ENCODE data around the gene DIO2. TPM values are rescaled to one million over a fixed set of nuclear protein-coding genes. Genes with fewer than 3 reads are reported as not detected.

DIO2 gene
- total and polyA plus RNA-seq, 9 of the 15 experiments (the other 6 are each of a cell fraction or from before 2014, with no cell fraction given), result not detected

GRCh38 chr14:80231702-80232101, 20.4 kb upstream of the DIO2 start (continued):
- TF ChIP-seq SIX5 (IDR thresholded peaks at IDR 0.05; ENCODE audit: borderline replicate concordance in 1 of 2, insufficient read depth in 1 of 2, low read depth in 1 of 2, low read length in 2 of 2) (no peak), ZNF134 (CRISPR knock-in tag; conservative IDR thresholded peaks at IDR 0.05) (no peak), CREM (IDR thresholded peaks at IDR 0.05; ENCODE audit: low read depth) (no peak), ZNF197 (CRISPR knock-in tag; IDR thresholded peaks at IDR 0.05; ENCODE audit: low read depth) (no peak), TCF7 (IDR thresholded peaks at IDR 0.05; ENCODE audit: borderline replicate concordance) (no peak), PBX2 (CRISPR knock-in tag; IDR thresholded peaks at IDR 0.05; ENCODE audit: low read depth) (no peak), PBX2 (tag; conservative IDR thresholded peaks at IDR 0.05; ENCODE audit: low read depth) (no peak), MIER1 (IDR thresholded peaks at IDR 0.05; ENCODE audit: low read depth) (no peak)

- ATAC-seq, result no peak
- no peak for DNase-seq (ENCODE audit: extremely low read depth in 1 of 4, low spot score in 3 of 4)
- CTCF ChIA-PET (ENCODE audit: low intra/inter-chr PET ratio), result no interaction called here
- Histone ChIP-seq H3K9me3 (replicated peaks; ENCODE audit: control insufficient read depth, insufficient read depth, low read depth, low read length) (no peaks in the 10 kb centered on the region), H3K27ac (ENCODE audit: extremely low read depth, low read depth, low read length) (no peak overlapping the region), H3K79me2 (ENCODE audit: control insufficient read depth, insufficient read depth, low read length) (no peaks in the 10 kb centered on the region), H4K20me1 (replicated peaks; ENCODE audit: control insufficient read depth, insufficient read depth, low read length) (no peaks in the 10 kb centered on the region), H3K9ac (ENCODE audit: insufficient read depth in 1 of 2, low read depth in 2 of 2, low read length in 2 of 2) (no peak overlapping the region), H3K4me3 (no peak overlapping the region), H3K4me2 (ENCODE audit: insufficient read depth, low read length) (no peak overlapping the region), H3K27me3 (ENCODE audit: control insufficient read depth in 2 of 2, insufficient read depth in 2 of 2, low read length in 2 of 2) (no peaks in the 10 kb centered on the region), H3K9me1 (ENCODE audit: control insufficient read depth, insufficient read depth, low read length) (no peaks in the 10 kb centered on the region), H3K4me1 (replicated peaks in 1 of 2; ENCODE audit: control insufficient read depth in 2 of 2, insufficient read depth in 2 of 2, low read length in 2 of 2) (no peaks in the 10 kb centered on the region), H2AFZ (ENCODE audit: low read depth, low read length) (no peak overlapping the region), H3K36me3 (ENCODE audit: control insufficient read depth, insufficient read depth, low read length) (no peaks in the 10 kb centered on the region)
- in situ Hi-C loops (cut with MboI), result no loop called here
- 0% methylated on average over 3 of the region's 3 CpGs for WGBS (ENCODE audit: insufficient coverage, low coverage, missing lambda C conversion rate)
- no TSS peak for BruUV-seq (replicated peaks)
- intact Hi-C loops (cut with micrococcal nuclease), result no loop called here
- no peak for FAIRE-seq
- POLR2A ChIA-PET, result no interaction called here
- TF ChIP-seq NR2C2 (CRISPR knock-in tag; IDR thresholded peaks at IDR 0.05) (no peak), NR2C2 (tag; IDR thresholded peaks at IDR 0.05) (no peak), ZFP91 (CRISPR knock-in tag; IDR thresholded peaks at IDR 0.05) (no peak), E2F4 (CRISPR knock-in tag; IDR thresholded peaks at IDR 0.05; ENCODE audit: low read depth) (no peak), HNRNPK (IDR thresholded peaks at IDR 0.05; ENCODE audit: low read depth, low read length, poor library complexity, severe bottlenecking) (no peak), SIRT6 (IDR thresholded peaks at IDR 0.05; ENCODE audit: low read depth, low read length) (no peak), FIP1L1 (IDR thresholded peaks at IDR 0.05; ENCODE audit: low read depth, low read length, poor library complexity, severe bottlenecking) (no peak), NBN (IDR thresholded peaks at IDR 0.05; ENCODE audit: low read depth) (no peak)
Observed at GRCh38 chr14:80223696-80224465, 12.6 kb upstream of the DIO2 start.
